ENCODE measurements around the gene PGLYRP4. TPM values are rescaled to one million over a fixed set of nuclear protein-coding genes. Genes with fewer than 3 reads are reported as not detected.

Gene PGLYRP4
- total RNA-seq, 6 experiments from 2014 or later: not detected

DNA sequence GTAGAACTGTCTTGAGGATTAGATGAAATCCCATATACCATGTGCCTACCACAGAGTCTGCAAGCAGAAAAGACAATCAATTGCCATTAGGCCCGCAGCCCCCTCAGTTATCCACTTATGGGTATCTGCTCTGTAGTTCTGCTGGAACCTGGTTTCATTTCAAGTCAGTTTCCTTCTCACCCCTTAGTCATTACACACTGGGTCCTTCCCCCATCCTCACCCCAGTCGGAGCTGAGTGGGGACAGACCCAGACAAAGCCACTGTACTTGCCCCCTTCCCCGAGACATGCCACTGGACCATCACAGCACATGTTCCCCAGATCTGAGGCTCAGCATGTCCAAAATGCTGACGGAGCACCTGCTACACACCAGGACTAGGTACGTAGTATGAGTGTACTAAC, 57.1 kb downstream of the PGLYRP4 start:
- Histone ChIP-seq H3K9me3 (no peaks in the 10 kb centered on the region), H3K4me3 (no peak overlapping the region), H3K27me3 (no peaks in the 10 kb centered on the region), H3K4me1 (no peaks in the 10 kb centered on the region), H3K36me3 (no peaks in the 10 kb centered on the region), H3K27ac (no peak overlapping the region)
- ATAC-seq: no peak
- intact Hi-C loops (cut with DNase I): no loop called here
- WGBS (ENCODE audit: insufficient coverage, low coverage, low lambda C conversion rate, missing lambda C conversion rate): 70% methylated on average over 5 of the region's 5 CpGs
- DNase-seq: no peak
- TF ChIP-seq CTCF (IDR thresholded peaks at IDR 0.05) (no peak), POLR2A (IDR thresholded peaks at IDR 0.05) (no peak)

DNA sequence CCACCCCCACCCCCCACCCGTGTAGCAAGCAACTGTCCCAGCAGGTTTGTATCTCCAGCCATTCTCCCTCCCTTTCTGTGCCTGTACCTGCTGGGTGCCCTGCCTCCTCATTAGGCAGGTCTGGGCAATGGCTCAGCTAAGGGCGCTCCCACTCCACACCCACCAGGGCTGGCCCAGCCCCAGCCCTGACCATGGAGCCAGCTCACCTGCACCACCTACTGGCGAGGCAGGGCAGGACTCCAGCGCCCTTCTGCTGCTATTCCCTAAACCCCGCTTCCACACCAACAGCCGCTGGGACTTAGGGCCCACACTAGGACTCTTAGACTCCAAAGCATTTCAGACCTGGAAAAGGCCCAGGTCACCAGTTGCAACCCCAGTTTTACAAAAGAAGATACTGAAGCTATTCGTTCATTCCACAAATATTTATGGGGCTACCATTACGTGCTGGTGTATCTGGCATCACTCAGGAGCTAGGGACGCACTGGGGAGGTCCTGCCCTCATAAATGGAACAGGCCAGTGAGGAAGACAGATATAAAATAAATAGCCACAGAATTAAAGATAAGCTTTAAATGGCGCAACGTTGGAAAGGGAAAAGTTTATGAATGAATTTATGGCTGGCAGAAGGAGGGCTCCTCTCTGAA, 59.9 kb downstream of the PGLYRP4 start:
- H3K27me3 ChIP-seq: no peaks in the 10 kb centered on the region
- intact Hi-C loops (cut with DNase I): no loop called here
- H3K4me1 ChIP-seq: no peaks in the 10 kb centered on the region
- no peak overlapping the region for H3K27ac ChIP-seq
- peak in 3 of 4 donors; percentile 39 to 66 (median 42) for ATAC-seq
- no peak for DNase-seq
- TF ChIP-seq POLR2A (IDR thresholded peaks at IDR 0.05) (no peak), CTCF (IDR thresholded peaks at IDR 0.05) (peak; percentile 9 to 49 (median 30))
- H3K4me3 ChIP-seq: no peak overlapping the region
- no peaks in the 10 kb centered on the region for H3K9me3 ChIP-seq
- no peaks in the 10 kb centered on the region for H3K36me3 ChIP-seq
- 63% methylated on average over 8 of the region's 11 CpGs for WGBS (ENCODE audit: insufficient coverage, low coverage, low lambda C conversion rate, missing lambda C conversion rate)

Small RNA genes within 50 kb of the gene (small RNA-seq; reads per million reads assigned to genes)
- 0 reads per million in 2 experiments for gene RNU6-160P
- 0 reads per million in 2 experiments for gene S100A15A

Other genes starting within 250 kb of the PGLYRP4 start
- not detected for gene SPRR2F, start 235.3 kb downstream of the PGLYRP4 start, total RNA-seq
- gene SPRR2G, start 198.0 kb downstream of the PGLYRP4 start, total RNA-seq: not detected
- gene LELP1, start 145.4 kb downstream of the PGLYRP4 start, total RNA-seq: not detected
- gene PRR9, start 131.3 kb downstream of the PGLYRP4 start, total RNA-seq: not detected
- not detected for gene LORICRIN, start 89.2 kb downstream of the PGLYRP4 start, total RNA-seq
- not detected for gene PGLYRP3, start 35.9 kb downstream of the PGLYRP4 start, total RNA-seq
- 10 to 100 TPM; 34.3 to 96.8 (median 64.5) TPM for gene S100A9, start 9.0 kb upstream of the PGLYRP4 start, total RNA-seq
- 1 to 10 TPM; 1.5 to 3.8 (median 3.0) TPM for gene S100A12, start 26.8 kb upstream of the PGLYRP4 start, total RNA-seq
- gene S100A8, start 42.2 kb upstream of the PGLYRP4 start, total RNA-seq: 10 to 100 TPM; 16.0 to 47.4 (median 30.0) TPM
- not detected for gene S100A7A, start 67.7 kb upstream of the PGLYRP4 start, total RNA-seq
- not detected for gene S100A7, start 111.8 kb upstream of the PGLYRP4 start, total RNA-seq
- 10 to 100 TPM in 5 of 6 experiments, 1 to 10 TPM in 1; 6.6 to 24.0 (median 12.0) TPM for gene S100A6, start 187.2 kb upstream of the PGLYRP4 start, total RNA-seq
- gene S100A5, start 192.1 kb upstream of the PGLYRP4 start, total RNA-seq: not detected
- gene S100A4, start 197.0 kb upstream of the PGLYRP4 start, total RNA-seq: 10 to 100 TPM in 4 of 6 experiments, 1 to 10 TPM in 2; 7.6 to 21.6 (median 14.0) TPM
- under 1 TPM in 1 of 6 experiments, not detected in 5; 0.29 TPM for gene S100A3, start 200.4 kb upstream of the PGLYRP4 start, total RNA-seq
- not detected for gene S100A2, start 217.0 kb upstream of the PGLYRP4 start, total RNA-seq

All from right lobe of liver (tissue), 6 donors.